ENCODE results near the gene FAM13A.

GRCh38 chr4:88718098-88718497 is 338.9 kb downstream of the FAM13A start:
- no peak for TF ChIP-seq OSR2 (tag by site-specific recombination; IDR thresholded peaks at IDR 0.05)
- no peak for TF ChIP-seq CTCF (tag by site-specific recombination; IDR thresholded peaks at IDR 0.05)
- no peak for TF ChIP-seq OVOL3 (tag by site-specific recombination; IDR thresholded peaks at IDR 0.05)
- TF ChIP-seq ZBTB11 (tag by site-specific recombination; conservative IDR thresholded peaks at IDR 0.05; ENCODE audit: low read depth) = no peak
- TF ChIP-seq RBAK (tag by site-specific recombination; IDR thresholded peaks at IDR 0.05) = no peak
- no peak for TF ChIP-seq ZSCAN16 (tag by site-specific recombination; IDR thresholded peaks at IDR 0.05)
